Retinal pigment epithelial cell (primary cell): Measurements from ENCODE around the gene BAAT.
A peak's percentile ranks its signal among the peaks of the same experiment; 100 is the strongest.

Source experiments
- DNase-seq: peaks from one replicate; pipeline ENCODE4 v3.0.0-alpha.2; 2010; ENCODE audit warnings: low read depth
- H3K4me3 ChIP-seq: 2 replicates; pipeline ENCODE4 v1.5.1; 2011; ENCODE audit warnings: mild to moderate bottlenecking, low read length, control low read depth, moderate library complexity
- CTCF ChIP-seq: conservative IDR thresholded peaks from 2 replicates; pipeline ENCODE4 v1.5.1; 2011; ENCODE audit warnings: low read depth, low read length, control low read depth, inconsistent platforms

BAAT gene

DNA sequence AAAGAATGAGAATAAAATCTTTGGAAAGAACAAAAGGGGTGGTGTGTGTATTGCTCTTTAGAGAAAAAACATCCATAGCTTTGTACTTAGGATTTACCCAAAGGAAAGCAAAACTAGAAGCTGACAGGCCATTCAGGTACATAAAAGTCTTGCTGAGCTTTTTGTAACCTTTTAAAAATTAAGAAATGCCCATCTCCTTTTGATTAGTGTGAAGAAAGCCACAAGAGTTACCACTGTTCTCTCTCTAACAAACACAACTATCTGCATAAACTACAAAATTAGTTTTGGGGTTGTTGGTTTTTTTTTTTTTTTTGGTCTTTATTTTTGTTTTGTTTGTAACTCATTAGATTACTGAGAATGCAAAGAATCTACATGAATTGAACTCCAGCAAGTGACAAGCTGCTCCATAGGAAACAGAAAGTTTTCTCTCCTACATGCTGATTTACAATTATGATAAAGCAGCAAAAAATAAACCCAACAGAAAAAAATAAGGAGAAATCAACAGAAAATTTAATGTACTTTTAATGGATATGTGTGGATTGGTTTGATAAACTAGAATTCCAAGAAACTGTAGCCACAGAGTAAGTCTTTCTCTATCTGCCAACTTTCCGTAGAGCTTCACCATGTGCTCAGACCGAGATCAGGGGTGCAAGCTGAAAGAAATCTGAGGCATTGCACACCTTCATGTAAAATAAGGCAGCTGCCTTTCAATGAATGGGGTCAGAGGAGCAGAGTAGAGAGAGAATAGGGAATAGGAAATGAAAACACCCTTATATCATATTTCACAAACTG, 12.3 kb downstream of the BAAT start:
- DNase-seq, result no peak
- TF ChIP-seq CTCF, result no peak
- no peak overlapping the region for H3K4me3 ChIP-seq

GRCh38 chr9:101371813-101372212, 13.0 kb downstream of the BAAT start:
- DNase-seq, result no peak
- TF ChIP-seq CTCF, result no peak
- H3K4me3 ChIP-seq, result no peak overlapping the region

DNA sequence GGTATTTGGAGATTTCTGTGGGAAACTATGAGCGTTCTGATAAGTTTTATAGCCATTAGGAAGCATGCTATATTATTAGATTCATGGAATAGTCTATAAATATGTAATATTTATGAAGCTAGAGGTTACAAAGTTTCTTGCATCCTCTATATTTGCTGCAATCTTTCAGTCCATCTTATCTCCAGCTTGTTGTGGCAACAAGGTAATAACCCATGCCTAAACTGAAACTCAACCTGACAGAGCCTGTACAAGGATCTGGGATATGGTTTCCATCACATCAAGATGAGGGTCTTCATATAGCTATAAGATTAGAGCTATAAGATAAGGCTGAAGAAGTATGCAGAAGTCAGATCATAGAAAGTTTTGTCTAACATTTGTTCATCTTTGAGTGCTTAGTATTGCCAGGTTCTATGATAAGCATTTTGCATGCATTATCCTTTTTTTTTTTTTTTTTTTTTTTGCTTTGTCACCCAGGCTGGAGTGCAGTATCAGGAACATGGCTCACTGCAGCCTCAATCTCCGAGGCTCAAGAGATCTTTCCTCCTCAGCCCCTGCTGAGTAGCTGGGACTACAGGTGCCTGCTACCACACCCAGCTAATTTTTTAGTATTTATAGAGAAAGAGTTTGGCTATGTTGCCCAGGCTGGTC, 14.8 kb downstream of the BAAT start:
- no peak for DNase-seq
- no peak for TF ChIP-seq CTCF
- no peak overlapping the region for H3K4me3 ChIP-seq

- no peak for TF ChIP-seq CTCF
- no peak overlapping the region for H3K4me3 ChIP-seq
- peak; percentile 10 for DNase-seq
These were observed 15.5 kb downstream of the BAAT start for GRCh38 chr9:101369286-101369685.

GRCh38 chr9:101367323-101367722, 17.5 kb downstream of the BAAT start:
- no peak for DNase-seq
- TF ChIP-seq CTCF, result no peak
- H3K4me3 ChIP-seq, result no peak overlapping the region

GRCh38 chr9:101366038-101366756, 18.6 kb downstream of the BAAT start:
- no peak overlapping the region for H3K4me3 ChIP-seq
- DNase-seq, result no peak
- TF ChIP-seq CTCF, result no peak

GRCh38 chr9:101365181-101365580, 19.6 kb downstream of the BAAT start:
- no peak overlapping the region for H3K4me3 ChIP-seq
- DNase-seq, result no peak
- TF ChIP-seq CTCF, result no peak
